CD4-positive, alpha-beta T cell treated with Interferon gamma for 1 hour (primary cell): ENCODE results near the gene TBX4.
"Not testable (repeated sequence)": the region's sequence is repeated elsewhere in the genome, so short reads cannot be mapped to it uniquely, and the experiment has no call there.

Experiments used
- DNase-seq: peaks from one replicate; pipeline ENCODE4 v3.0.0-alpha.2; 2020

The TBX4 gene

DNA sequence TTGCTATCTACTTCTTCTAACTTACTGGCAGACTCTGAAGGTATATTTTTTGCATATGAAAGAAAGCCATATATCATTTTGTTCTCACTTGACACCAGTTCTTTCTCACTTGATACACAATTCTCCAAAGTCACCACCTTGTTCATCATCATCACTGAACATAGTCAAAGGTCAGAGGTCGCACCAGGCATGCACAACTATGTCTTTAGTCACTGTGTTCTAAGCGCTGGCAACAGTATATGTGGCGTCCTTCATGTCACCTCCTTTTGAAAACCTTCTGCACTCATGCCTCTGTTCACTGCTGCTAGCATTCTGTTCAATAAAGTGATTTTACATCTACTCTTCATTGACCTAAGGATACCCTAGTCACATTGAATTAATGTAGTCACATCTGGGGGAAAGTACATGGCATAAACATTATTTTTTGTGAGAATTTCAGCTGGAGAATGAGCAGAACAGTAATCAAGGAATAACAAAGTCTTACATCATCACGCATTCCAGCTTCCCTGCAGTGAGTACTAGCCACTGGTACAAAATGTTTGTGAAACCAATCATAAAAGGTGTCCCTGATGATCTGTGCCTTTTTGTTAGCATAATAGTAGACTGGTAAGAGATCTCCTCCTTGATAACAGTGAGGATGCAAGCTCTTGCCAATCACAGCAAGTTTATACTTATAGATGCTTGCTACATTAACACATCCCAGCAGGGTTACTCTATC is 20.5 kb upstream of the TBX4 start:
- DNase-seq = no peak

DNA sequence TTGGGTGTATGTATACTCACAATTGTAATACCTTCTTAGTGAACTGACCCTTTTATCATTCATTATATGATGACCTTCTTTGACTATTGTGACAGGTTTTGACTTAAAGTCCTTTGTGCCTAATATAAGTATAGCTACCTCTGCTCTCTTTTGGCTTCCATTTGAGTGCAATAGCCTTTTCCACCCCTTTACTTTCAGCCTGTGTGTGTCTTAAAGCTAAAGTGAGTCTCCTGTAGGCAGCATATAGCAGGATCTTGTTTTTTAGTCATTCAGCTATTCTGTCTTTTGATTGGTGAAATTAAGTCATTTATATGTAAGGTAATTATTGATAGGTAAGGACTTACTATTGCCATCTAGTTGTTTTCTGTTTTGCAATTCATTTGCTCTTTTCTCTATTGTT is 15.9 kb upstream of the TBX4 start:
- no peak for DNase-seq

DNA sequence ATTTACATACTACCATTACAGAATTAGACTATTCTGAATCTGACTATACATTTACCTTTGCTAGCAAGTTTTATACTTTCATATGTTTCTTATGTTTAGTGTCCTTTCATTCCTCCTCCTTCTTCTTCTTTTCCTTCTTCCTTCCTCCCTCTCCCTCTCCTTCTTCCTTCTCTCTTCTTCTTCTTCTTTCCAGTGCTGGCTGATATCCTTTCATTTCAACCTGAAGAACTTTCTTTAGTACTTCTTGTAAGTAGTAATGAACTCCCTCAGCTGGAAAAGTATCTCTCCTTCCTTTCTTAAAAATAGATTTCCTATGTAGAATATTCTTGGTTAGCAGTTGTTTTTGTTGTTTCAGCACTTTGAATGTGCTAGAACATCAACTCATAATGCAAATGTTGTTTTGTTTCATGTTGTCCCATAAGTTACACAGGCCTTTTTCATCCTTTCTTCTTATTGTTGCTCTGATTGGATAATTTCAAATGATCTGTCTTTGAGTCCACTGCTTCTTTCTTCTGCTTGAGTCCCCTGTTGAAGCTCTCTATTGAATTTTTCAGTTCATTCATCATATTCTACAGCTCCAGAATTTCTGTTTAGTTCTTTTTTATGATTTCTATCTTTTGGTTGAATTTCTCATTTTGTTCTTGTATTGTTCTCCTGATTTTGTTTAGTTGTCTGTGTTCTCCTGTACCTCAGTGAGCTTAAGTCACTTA is 15.1 kb upstream of the TBX4 start:
- no peak for DNase-seq

DNA sequence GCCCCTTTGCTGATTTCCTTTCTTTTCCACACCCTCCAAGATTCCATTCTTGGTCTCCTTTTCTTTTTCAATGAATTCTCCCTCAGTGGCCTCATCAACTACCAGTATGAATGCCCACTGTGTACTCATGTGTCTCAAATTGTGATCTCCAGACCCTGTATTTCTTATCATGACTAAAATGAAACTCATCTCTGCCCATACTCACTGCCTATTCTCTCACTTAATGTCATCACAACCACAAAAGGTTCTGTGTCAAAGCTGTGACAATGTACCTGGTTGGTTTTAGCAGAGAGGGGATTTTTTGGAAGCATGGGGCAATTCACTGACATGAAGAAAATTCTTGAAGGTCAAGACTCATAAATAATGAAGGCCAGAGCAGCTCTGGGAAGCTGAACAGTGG is 11.5 kb upstream of the TBX4 start:
- DNase-seq = no peak

DNA sequence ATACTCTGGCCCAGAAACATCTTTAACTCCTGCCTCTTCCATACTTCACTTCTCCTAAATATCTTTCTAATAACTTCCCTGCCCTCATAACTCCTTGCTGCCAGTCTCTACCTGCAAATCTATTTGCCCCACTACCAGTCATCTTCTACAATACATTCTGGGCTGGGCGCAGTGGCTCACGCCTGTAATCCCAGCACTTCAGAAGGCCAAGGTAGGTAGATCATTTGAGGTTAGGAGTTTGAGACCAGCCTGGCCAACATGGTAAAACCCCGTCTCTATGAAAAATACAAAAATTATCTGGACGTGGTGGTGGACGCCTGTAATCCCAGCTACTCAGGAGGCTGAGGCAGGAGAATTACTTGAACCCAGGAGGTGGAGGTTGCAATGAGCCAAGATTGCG is 10.7 kb upstream of the TBX4 start:
- not testable (repeated sequence) for DNase-seq

DNA sequence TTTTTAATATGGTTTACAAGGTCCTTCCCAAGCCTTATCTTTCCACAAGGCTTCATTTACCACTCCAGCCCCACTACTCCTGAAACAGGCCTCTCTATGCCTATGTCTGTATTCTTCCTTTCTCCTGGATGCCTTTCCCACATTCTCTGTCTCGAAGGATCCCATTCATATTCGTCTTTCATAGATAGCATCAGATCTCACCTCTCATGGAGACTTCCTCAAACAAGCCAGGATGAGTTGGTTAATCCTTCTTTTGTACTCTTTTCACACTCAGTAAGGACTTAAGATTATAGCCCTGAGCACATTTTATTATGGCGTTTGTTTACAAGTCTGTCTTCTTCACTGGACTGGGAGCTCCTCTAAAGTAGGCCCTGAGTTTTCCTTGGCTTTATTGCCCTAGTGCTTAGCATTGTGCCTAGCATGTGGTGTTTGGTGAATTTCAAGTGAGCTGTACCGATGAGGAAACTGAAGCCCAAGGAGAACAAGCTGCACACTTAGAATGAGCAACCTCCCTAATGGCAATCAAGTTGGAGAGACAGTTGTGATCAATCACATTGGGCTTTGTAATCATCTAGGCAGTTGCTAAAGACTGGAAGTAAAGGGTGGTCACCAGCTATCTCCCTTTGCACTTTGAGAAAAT is 10.0 kb upstream of the TBX4 start:
- no peak for DNase-seq

DNA sequence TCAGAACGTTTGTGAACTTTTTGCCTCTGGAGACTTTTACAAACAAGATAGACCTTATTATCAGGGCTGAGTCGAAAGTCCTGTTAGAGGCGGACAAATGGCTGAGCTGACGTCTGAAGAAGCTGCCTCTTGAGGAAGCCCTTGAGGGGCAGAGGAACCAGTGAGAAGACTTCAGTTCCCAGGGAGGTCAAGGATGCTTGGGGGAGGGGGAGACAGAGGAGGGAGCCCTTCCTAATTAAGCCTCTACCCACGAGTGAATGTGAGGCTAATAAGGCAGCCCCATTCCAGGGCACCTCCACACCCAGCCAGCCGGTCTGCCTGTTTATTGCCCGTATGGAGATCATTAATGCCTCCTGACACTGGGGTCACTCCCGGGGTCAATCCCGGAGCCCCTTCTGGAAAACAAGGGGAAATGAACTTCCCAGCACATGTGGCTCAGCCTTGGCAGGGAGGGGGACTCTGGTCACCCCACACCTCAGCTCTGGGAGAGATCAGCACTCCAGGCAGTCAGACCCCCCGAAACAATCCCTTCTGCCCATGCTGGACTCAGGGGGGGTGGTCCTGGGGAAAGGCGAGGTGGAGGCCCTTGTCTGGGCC is 9.2 kb upstream of the TBX4 start:
- no peak for DNase-seq

DNA sequence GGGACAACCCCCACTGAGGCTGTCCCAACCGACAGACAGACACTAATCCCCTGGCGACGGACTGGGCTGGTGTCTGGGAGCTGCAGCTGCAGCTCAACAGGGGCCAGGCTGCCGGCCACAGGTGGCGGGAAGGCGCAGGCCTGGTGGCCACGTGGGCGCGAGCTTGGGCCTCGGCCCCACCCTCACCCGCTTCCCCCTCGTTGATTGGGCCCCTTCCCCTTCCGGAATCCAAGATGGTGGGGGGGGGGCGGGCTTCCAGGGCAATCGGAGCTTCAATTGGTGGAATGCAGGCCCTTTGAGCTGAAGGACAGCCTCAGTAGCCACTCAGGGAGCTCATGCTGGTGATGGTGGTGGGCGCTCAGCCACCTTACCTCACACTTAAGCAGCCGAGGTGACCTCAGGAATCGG is 8.7 kb upstream of the TBX4 start:
- DNase-seq = no peak

DNA sequence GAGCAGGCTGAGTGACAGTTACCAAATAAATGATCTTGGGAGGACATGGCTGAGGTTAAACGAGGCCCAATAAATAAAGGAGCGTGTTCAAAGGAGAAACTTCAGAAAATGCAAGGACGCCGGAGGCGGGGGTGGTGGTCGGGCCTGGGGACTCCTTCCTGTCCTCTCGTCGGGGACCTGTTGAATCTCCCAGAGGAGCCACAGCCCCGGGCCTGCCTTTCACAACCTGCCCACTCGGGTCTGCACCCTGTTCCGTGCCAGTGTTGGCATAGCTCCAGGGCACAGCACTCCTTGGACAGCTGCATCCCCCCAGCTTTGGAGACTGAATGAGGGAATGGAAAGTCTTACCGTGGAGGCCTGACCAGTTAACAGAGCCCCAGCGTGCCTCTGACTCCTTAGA is 8.1 kb upstream of the TBX4 start:
- DNase-seq = no peak

DNA sequence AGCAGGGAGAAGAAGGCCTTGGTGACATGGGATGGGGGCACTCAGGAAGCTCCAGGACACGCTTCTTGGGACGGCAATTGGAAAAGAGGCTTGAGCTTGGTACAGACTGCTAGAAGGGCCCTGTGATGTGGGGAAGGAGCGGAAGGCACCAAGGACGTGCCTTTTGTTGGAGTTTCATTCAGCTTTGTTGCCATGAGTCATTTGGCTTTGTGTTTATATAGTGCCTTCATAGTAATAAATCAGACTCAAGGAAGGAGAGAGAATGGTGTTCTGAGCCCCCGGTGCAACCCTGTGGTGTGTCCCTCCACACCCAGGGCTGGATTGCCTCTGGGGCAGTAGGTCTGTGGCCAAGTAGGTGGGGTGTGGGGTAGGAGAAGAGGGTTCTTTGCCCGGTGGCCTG is 7.4 kb upstream of the TBX4 start:
- DNase-seq = no peak

DNA sequence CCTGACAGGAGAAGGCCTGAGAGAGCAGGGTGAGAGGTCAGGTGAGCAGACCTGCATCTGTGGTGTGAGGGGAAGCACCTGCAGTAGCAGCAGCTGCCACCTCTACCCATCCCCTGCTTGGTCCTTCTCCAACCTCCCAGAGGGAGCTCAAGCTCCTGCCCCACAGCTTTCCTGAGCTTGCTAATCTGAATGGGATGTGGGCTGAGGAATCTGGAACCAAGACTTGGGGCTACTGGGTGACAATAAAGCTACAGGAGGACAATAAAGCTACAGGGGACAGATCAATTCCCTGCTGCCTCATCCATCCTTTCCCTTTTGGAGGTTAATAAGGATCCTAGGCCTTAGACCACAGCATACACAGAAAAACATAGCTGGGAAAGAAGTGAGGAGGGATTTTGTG is 4.9 kb upstream of the TBX4 start:
- DNase-seq = no peak

DNA sequence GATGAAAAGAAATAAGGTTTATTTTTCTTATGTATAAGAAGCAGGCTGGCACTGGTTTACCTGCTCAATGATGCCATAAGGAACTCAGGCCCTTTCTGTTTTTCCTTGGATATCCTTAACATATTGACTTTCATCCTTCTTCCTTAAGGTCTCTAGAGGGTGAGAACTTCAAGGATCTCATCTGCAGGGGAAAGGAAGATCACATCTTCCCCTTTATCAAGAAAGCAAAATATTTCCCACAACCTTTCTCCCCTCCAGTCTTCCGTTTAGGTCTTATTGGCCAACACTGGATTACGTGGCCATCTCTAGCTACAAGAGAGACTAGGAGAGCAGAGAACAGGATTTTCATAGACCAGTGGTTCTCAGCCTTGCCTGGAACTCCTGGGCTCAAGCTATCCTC is 4.2 kb upstream of the TBX4 start:
- no peak for DNase-seq

DNA sequence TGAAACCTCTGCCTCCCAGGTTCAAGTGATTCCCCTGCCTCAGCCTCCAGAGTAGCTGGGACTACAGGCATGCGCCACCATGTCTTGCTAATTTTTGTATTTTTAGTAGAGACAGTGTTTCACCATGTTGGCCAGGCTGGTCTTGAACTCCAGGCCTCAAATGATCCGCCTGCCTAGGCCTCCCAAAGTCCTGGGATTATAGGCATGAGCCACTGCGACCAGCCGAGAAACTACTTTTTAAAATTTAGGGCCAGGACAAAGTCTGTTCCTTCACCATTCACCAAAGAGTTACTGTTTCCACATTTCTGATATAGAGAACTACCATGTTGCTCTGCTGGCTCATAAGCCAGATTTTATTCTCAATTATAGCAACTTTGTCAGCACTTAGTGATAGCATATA is 3.1 kb upstream of the TBX4 start:
- DNase-seq = not testable (repeated sequence)

DNA sequence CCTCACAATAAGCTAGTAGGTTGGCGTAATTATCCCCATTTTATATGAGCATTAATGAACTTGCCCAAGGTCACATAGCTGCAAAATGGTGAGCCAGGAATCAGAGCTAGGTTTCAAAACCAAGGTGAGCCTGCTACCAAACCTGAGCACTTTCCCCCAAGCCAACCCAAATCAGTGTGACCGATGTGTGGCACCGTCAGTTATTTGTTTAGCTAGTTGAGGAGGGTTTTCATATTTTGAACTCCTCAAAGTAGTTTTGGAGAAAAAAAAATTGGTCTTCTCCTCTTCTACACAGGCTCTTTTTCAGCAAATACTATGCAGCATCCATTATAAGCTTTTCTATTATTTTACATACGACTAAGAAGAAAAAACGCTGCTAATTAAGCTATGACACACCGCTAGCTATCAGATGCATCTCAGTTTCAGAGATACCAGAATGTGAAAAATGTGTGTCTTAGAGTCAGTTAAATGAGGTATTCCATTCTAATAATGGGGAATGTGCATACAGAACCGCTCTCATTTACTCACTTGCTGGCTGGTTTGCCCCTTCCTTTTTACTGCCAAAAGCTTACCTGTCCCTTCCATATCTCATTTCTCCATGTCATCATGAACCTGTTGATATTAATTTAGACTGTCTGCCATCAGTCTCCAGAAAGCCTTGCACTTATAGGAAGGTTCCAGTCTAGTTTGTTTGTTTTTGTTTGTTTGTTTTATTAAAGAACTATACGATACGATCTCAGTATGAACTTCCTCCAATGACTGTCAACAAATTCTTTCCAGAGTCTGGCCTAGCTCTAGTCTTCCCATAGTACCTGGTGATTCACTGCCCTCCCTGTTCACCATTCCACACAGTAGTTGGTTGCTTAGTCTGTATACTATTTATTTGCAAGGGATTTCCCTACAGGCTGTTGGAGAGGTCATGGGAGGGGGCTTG is 2.2 kb upstream of the TBX4 start:
- DNase-seq = no peak

DNA sequence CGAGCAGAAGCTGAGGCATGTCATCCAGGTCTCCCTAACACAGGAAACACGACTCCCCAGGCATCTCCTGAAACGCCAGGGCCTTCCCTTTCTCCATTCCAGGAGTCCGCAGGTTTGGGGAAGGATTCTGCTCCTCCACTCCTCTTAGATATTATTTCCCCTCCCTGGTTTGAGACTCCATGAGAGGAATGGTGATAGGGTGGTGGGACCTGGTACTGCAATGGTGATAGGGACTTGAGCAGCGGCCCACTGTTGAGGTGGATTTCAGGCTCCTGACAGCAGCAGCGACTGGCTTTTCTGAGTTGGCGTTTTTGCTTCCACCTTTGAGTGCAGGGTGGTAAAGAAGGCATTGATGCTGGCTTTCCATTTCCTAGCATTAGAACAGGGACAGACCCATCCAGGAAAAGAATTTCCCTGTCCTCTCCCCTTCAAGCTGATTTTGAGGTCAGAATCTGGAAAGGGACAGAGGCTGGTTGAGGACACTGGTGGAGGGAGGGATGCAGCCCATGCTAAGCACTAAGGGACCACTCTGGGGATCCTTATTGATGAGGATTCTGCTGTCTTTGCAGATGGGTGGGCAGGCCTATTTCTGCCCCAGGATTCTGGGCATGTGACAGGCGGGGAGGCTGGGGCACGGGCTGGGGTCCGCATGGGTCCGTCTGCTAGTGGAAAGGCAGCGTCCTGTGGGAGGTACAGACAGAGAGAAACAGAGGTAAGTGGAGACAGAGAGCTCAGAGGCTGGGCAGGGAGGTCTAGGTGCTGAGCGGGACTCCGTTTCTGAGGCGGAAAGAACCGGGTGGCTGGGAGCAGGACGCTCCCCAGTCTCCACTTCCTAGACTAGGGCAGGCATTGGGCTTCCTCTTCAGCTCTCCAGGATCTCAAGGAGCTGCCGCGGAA is 1.3 kb upstream of the TBX4 start:
- no peak for DNase-seq

DNA sequence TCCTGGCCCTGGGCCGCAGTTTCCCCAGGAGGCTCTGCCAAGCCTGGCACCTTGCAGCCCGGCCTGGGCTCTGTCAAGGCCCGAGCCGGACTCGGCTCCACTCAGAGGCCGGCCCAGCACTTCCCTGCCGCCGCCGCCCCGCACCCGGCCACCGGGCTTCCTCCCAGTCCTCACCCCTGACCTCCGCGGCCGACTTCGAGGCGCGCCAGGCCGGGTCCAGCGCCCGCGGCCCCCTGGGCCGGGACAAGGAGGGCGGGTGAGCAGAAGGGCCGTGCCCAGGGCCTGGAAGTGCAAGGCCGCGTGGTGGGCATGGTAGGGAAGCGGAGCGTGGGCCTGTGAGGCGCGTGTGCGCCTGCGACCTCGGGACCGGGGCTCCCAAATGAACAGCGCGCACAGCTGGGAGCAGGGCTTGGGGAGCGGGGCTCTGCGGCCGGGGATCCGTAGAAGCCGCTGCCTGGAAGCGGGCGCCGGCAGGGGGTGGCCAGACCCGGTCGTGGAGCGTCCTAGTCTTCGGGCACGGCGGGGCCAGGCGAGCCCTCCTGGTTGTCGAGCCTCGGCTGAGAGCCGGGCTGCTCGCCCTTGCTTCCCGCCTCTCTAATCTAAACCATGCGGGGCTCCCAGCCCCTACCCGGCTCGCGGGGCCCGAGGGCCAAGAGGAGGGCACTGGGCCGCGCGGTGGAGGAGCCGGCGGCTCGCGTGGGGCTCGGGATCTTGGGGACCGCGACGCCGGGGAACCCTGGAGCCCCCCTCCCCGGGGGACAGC is 503 bp upstream of the TBX4 start:
- DNase-seq = no peak

DNA sequence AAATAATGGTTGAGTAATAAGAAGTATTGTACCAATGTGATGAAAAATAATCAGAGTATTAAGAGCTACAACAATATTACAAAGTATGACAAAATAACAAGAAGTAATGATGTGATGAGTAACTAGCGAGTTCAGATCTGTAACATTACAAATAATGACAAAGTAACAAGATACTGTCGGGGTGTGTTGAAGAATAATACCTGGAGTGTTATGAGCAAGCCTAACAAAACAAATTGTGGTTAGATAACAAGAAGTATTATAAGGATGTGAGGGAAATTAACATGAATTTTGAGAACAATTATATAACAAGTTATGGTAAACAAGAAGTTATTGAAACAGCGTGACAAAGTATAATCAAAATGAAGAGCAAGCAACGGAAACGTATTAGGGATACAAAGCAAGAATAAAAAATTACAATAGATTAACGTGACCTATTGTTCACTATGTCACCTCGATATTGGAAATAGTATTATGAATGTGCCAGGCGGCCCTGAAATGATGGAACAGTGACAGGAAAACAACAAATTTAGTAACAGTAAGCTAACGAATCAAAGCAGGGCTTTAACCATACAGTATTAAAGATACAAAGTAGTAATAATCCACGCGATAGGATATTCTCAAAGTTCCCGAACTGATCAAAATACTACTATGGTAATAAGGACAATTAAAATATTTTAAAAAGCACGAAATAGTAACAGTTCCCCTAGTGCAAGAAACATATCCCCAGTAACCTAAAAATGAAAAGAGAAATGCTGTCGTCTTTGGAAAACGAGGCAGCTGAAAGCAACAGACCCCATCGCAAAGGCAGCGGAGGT is 1.6 kb downstream of the TBX4 start:
- no peak for DNase-seq

DNA sequence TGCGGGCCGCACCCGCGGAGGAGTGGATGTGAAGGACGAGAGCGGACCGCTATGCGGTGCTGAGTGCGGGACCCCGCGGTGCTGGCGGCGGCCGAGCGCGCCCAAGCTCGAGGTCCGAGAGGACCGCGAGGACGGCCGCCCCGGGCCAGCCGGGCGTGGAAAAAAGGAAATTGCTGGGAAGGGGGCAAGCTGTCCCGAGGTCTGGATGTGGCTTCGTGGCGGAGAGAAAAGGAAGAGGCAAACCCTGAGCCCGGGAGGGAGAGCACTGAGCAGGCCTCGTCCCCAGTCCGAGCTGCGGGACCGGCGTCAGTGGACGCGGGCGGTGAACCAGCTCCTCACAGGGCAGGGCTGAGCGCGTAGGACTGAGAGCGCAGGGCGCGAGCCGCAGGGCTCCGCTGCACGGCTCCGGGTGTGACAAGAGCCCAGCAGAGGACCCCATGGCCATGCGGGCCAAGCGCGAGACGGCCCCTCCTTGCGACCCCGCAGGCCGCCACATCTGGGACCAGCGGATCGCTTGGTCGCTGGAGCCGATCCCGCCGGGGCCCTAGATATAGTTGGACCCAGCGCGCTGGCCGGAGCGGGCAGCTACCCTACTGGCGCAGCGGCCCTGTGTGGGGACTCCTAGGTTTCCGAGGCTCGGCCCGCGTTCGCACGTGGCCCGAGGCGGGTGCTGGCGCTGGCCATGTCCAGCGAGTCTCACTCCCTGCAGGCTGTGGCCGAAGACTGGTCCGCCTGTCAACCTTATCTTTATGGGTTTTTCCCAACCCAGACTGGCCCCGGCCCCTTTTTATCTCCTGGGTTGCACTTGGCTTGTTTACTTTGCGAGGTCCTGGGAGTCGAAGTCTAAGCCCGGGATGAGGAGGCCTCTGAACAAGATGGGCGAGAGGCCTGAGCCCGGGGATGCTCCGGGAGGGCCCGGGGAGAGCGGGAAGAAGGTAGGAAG is 2.4 kb downstream of the TBX4 start:
- DNase-seq = no peak
